ENCODE results near the gene GOPC. TPM values are rescaled to one million over a fixed set of nuclear protein-coding genes. Genes with fewer than 3 reads are reported as not detected.
A peak's percentile ranks its signal among the peaks of the same experiment; 100 is the strongest.
"Not testable (repeated sequence)": the region's sequence is repeated elsewhere in the genome, so short reads cannot be mapped to it uniquely, and the experiment has no call there.

Gene GOPC
- total RNA-seq = 23.6 and 24.3 TPM in 2 replicates

DNA sequence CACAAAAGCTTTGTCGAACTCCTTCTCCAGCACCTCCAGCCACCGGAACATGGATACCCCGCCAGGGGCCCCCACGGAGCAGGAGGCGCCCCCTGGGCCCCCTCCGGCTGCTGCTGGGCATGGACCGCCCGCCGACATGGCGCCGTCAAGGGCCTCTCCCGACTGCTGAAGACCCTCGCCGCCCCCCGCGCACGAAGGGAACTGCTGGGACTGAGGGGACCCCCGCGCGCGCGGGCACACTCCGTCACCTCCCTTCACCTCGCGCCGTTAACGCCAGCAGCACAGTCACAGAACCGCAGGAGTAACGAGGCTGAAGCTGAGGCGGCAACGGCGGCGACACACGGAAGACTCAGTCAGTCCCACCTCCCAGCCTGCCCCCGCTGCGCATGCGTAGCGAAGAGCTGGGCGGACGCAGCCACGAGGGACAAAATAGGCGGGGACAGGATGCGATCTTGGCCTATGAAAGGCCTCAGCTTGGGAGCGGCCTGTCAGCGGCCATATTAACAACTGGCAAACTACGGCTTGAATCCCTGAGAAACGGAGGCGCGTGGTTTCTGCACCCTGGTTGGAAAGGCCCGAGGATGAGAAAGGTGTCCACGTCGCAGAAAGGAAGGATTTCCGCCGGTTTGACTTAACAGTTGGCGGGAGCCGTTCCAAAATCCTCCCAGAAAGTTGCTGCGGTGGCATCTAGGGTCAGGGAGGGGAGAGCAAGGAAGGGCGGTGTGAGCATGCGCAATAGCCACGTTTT is at the start of gene GOPC:
Gene GOPC, minus strand, starts transcription at position 361 of the 748 bp plus-strand sequence. Its CDS starts 223 bp downstream, at position 138.
- peaks cover 44% of the 10 kb centered on the region for H3K4me1 Mint-ChIP-seq (ENCODE audit: low read depth)
- peaks cover 10% of the 10 kb centered on the region for H3K9me3 Mint-ChIP-seq
- peak within 1 kb of the TSS; percentile 99 for H3K4me3 Mint-ChIP-seq
- intact Hi-C loops (cut with micrococcal nuclease) = loop anchor here (1.0 to 10.0 kb wide), 9 partner anchors 54 to 1745 kb away; partner anchors contain the start of genes DCBLD1, KPNA5, MAN1A1 and NUS1
- H3K36me3 Mint-ChIP-seq (ENCODE audit: low read depth) = peaks cover 26% of the 10 kb centered on the region
- peak; percentile 94 for DNase-seq (ENCODE audit: low spot score)
- peak within 1 kb of the TSS; percentile 100 for H3K27ac Mint-ChIP-seq
- H3K27me3 Mint-ChIP-seq (ENCODE audit: insufficient read depth) = peaks cover 2% of the 10 kb centered on the region

DNA sequence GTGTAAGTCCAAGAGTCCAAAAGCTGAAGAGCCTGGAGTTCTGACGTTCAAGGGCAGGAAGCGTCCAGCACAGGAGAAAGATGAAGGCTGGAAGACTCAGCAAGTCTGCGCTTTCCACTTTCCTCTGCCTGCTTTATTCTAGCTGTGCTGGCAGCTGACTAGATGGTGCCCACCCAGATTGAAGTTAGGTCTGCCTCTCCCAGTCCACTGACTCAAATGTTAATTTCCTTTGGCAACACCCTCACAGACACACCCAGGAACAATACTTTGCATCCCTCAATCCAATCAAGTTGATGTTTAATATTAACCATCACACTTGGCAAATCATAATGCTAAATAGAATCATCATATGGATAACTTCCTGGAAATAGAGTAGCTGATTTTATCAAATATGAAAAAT is 49.7 kb upstream of the GOPC start:
- H3K27ac Mint-ChIP-seq; H3K9me3 Mint-ChIP-seq; H3K4me3 Mint-ChIP-seq; intact Hi-C loops (cut with micrococcal nuclease); H3K27me3 Mint-ChIP-seq (ENCODE audit: insufficient read depth); DNase-seq (ENCODE audit: low spot score); H3K4me1 Mint-ChIP-seq (ENCODE audit: low read depth); H3K36me3 Mint-ChIP-seq (ENCODE audit: low read depth): not testable (repeated sequence)

DNA sequence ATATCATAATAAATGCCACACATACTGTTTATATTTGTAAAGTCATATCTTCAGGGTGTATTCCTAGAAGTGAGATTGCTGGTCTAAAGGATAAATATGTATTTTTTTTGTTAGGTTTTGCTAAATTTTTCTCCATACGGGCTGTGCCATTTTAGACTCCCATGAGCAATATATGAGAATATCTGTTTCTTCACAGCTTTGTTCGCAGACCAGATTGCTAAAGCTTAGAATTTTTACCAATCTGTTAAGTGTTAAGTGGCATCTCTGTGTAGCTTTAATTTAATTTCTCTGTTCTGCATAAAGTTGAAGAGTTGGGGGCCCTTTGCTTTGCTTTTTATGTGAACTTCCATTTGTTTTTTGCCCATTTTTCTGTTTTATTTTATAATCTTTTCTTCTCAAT is 40.7 kb upstream of the GOPC start:
- Mint-ChIP-seq H3K4me3 (no peak overlapping the region), H3K9me3 (peaks cover 3% of the 10 kb centered on the region), H3K4me1 (ENCODE audit: low read depth) (no peaks in the 10 kb centered on the region), H3K27me3 (ENCODE audit: insufficient read depth) (no peaks in the 10 kb centered on the region), H3K27ac (no peak overlapping the region), H3K36me3 (ENCODE audit: low read depth) (no peaks in the 10 kb centered on the region)
- intact Hi-C loops (cut with micrococcal nuclease) = no loop called here
- DNase-seq (ENCODE audit: low spot score) = no peak

GRCh38 chr6:117637770-117638169 is 35.5 kb upstream of the GOPC start:
- Mint-ChIP-seq H3K9me3 (peaks cover 3% of the 10 kb centered on the region), H3K4me3 (no peak overlapping the region), H3K27me3 (ENCODE audit: insufficient read depth) (no peaks in the 10 kb centered on the region), H3K36me3 (ENCODE audit: low read depth) (no peaks in the 10 kb centered on the region), H3K27ac (no peak overlapping the region), H3K4me1 (ENCODE audit: low read depth) (no peaks in the 10 kb centered on the region)
- DNase-seq (ENCODE audit: low spot score) = no peak
- intact Hi-C loops (cut with micrococcal nuclease) = no loop called here

DNA sequence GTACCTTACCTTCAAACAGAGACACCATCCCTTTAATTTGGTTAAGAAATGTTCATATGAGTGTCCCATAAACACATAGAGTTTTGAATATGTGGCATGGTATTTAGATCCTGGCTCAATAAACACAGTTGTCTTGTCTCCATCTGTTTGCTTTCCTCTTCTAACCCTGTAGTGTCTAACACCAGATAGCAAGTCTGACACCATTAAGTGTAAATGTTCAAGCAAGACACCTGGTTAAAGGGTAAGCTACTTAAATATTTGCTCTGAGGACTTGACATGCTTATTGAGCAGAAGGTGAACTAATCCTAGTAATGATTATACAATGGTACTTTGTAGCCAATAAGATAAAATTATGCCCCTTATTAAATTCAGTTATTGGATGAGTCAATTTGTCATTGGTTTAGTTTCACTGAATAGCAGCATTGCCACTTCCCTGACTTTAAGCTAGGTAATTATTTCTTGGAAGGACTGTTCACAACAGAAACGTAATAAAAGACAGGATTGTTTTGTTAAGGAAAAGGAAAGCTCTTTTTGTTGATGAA is 26.9 kb upstream of the GOPC start:
- H3K4me3 Mint-ChIP-seq = no peak overlapping the region
- intact Hi-C loops (cut with micrococcal nuclease) = no loop called here
- H3K9me3 Mint-ChIP-seq = peaks cover 20% of the 10 kb centered on the region
- no peaks in the 10 kb centered on the region for H3K36me3 Mint-ChIP-seq (ENCODE audit: low read depth)
- H3K27me3 Mint-ChIP-seq (ENCODE audit: insufficient read depth) = peaks cover 3% of the 10 kb centered on the region
- no peaks in the 10 kb centered on the region for H3K4me1 Mint-ChIP-seq (ENCODE audit: low read depth)
- no peak for DNase-seq (ENCODE audit: low spot score)
- H3K27ac Mint-ChIP-seq = no peak overlapping the region

DNA sequence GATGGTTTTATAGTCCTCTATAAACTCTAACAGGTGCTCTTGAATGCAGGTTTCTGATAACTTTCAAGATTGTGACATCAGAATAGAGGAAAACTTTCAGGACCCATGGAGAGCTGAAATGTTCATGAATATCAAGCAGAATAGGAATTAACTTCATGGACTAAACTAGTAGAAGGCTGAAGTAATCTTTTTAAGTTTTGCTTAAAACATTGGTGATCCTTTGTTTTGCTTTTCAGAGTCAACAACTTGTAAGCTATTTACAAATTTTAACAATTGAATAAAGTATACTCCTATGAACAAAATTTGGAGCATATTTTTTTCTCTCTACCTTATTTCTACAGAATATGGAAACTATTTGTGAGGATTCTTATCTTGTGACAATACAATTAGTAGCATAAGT is 25.2 kb upstream of the GOPC start:
- Mint-ChIP-seq H3K27ac (no peak overlapping the region), H3K36me3 (ENCODE audit: low read depth) (no peaks in the 10 kb centered on the region), H3K27me3 (ENCODE audit: insufficient read depth) (peaks cover 3% of the 10 kb centered on the region), H3K4me1 (ENCODE audit: low read depth) (no peaks in the 10 kb centered on the region), H3K4me3 (no peak overlapping the region), H3K9me3 (peaks cover 29% of the 10 kb centered on the region)
- intact Hi-C loops (cut with micrococcal nuclease) = no loop called here
- DNase-seq (ENCODE audit: low spot score) = no peak

DNA sequence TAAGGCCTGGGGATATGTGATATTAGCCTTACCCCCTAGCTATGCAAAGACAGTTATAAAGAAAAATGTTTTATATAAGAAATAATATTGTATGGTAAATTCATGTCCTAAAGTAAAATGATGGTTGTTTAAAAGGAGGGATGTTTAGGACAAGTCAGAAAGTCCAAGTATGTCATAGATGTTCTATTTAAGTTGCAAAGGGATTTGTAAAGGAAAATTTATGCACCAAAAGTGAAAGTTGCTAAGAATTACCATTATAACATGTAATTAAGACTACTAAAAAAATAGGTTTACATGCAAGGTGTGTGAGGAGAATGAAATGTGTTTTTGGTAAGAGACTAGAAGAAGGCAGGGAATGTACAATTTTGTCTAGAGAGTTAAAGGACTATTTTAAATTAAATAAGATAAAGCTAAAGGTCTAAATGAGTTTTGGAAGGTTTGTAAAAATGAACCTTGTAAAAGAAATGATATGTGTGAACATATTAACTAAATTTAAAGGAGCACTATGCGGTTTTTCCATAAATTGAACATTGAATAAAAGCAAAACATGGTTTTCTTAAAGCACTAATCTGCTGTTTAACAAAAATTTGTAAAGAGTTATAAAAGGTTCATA is 22.7 kb upstream of the GOPC start:
- no peak overlapping the region for H3K27ac Mint-ChIP-seq
- H3K36me3 Mint-ChIP-seq (ENCODE audit: low read depth) = no peaks in the 10 kb centered on the region
- peaks cover 28% of the 10 kb centered on the region for H3K9me3 Mint-ChIP-seq
- H3K4me3 Mint-ChIP-seq = no peak overlapping the region
- no peaks in the 10 kb centered on the region for H3K4me1 Mint-ChIP-seq (ENCODE audit: low read depth)
- H3K27me3 Mint-ChIP-seq (ENCODE audit: insufficient read depth) = peaks cover 1% of the 10 kb centered on the region
- DNase-seq (ENCODE audit: low spot score) = no peak
- intact Hi-C loops (cut with micrococcal nuclease) = no loop called here

DNA sequence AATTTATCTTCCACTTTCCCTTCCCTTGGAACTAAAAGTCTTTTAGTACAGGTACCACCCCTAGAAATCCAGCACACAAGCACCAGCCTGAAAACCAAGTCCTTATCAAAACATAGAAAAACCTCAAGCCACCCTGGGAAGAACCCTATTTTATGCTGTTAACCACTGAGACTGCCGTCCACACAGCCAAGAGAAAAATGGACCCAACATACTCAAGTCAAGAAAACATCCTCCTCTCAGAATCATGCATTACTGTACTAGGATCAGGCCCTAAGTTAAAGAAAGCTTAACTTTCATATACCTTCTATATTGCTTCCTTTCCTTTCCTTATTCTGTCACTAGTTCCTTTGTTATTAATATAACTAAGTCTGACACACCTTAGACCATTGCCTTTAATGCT is 16.9 kb upstream of the GOPC start:
- H3K36me3 Mint-ChIP-seq (ENCODE audit: low read depth) = peaks cover 2% of the 10 kb centered on the region
- intact Hi-C loops (cut with micrococcal nuclease) = no loop called here
- H3K4me1 Mint-ChIP-seq (ENCODE audit: low read depth) = peaks cover 13% of the 10 kb centered on the region
- H3K27ac Mint-ChIP-seq = no peak overlapping the region
- no peak overlapping the region for H3K4me3 Mint-ChIP-seq
- no peak for DNase-seq (ENCODE audit: low spot score)
- peaks cover 31% of the 10 kb centered on the region for H3K9me3 Mint-ChIP-seq
- no peaks in the 10 kb centered on the region for H3K27me3 Mint-ChIP-seq (ENCODE audit: insufficient read depth)

DNA sequence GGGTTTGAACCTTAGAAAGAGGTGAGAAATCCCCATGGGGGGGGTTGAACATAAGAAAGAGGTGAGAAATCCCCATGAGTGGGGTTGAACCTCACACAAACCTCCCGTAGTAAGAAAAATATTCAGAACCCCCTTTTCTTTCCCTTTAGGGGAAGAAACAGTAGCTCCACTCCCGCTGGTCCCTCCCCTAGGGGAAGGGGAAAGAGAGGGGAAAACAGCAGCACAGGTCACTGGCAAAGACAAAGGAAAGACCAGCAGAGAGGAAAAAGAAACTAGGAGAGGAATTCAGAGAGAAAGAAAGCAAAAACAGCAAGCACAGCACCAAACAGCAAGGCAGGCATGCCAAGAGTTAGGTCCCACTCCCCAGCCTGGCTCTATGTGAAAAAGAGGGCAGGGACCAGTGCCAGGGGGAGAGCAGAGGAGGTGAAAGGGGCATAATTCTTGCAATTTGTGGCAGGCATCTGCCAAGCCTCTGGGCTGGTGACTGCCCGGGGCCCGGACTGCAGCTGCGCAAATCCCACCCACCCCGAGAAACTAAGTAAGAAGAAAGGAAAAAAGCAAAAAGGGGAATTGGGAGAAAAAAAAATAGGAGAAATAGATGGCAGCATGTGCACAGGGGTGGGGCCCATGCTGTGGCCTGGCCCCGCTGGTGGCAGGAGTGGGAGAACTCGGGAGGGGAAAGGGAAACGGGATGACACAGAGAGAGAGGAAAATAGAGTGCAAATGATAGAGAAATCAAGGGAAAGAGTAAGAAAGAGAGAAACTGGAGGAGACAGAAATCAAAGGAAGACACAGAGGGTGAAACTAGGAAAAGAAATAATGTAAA is 15.1 kb upstream of the GOPC start:
- peak overlapping the region; percentile 61 for H3K27ac Mint-ChIP-seq
- peaks cover 2% of the 10 kb centered on the region for H3K36me3 Mint-ChIP-seq (ENCODE audit: low read depth)
- no peak overlapping the region for H3K4me3 Mint-ChIP-seq
- H3K27me3 Mint-ChIP-seq (ENCODE audit: insufficient read depth) = peaks cover 2% of the 10 kb centered on the region
- peaks cover 22% of the 10 kb centered on the region for H3K9me3 Mint-ChIP-seq
- H3K4me1 Mint-ChIP-seq (ENCODE audit: low read depth) = peaks cover 20% of the 10 kb centered on the region
- no peak for DNase-seq (ENCODE audit: low spot score)
- intact Hi-C loops (cut with micrococcal nuclease) = no loop called here

DNA sequence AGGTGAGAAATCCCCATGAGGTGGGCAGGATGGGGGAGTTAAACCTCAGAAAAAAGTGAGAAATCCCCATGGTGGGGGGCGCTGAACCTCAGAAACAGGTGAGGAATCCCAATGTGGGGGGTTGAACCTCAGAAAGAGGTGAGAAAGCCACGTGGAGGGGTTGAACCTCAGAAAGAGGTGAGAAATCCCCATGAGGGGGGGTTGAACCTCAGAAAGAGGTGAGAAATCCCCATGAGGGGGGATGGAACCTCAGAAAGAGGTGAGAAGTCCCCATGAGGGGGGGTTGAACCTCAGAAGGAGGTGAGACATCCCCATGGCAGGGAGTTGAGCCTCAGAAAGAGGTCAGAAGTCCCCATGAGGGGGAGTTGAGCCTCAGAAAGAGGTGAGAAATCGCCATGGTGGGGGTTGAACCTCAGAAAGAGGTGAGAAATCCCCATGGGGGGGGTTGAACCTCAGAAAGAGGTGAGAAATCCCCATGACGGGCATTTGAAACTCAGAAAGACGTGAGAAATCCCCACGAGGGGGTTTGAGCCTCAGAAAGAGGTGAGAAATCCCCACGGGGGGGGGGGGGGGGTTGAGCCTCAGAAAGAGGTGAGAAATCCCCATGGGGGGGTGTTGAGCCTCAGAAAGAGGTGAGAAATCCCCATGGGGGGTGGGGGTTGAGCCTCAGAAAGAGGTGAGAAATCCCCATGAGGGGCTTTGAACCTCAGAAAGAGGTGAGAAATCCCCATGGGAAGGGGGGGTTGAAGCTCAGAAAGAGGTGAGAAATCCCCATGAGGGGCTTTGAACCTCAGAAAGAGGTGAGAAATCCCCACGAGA is 14.3 kb upstream of the GOPC start:
- no peak for DNase-seq (ENCODE audit: low spot score)
- no peak overlapping the region for H3K4me3 Mint-ChIP-seq
- peak overlapping the region; percentile 40 for H3K27ac Mint-ChIP-seq
- H3K9me3 Mint-ChIP-seq = peaks cover 22% of the 10 kb centered on the region
- H3K4me1 Mint-ChIP-seq (ENCODE audit: low read depth) = peaks cover 20% of the 10 kb centered on the region
- intact Hi-C loops (cut with micrococcal nuclease) = no loop called here
- H3K36me3 Mint-ChIP-seq (ENCODE audit: low read depth) = peaks cover 2% of the 10 kb centered on the region
- peaks cover 3% of the 10 kb centered on the region for H3K27me3 Mint-ChIP-seq (ENCODE audit: insufficient read depth)

DNA sequence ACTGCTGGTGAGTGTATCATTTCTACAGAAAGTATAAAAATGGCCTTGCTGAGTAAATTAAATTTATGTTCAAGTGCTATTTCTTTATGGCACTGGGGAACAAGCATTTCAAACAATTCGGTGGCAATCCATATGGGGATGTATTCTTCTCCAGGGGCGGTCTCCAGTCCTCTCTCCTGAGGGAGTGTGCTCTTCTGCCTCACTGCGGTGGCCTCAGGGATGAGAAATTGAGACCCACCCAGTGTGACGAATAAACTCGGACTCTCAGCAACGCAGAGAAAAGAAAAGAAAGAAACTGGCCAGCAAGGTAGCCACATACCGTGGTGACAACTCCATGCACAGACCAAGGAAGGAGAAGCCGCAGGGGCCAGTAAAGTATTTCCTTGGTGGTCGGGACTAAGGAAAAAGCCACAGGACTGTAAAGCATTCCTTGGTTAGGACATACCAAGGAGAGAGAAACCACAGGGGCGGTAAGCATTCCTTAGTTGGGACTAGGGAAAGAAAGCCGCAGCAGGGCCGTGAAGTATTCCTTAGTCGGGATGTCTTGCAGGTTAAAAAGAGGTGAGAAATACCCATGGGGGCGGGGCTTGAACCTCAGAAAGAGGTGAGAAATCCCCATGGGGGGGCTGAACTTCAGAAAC is 13.6 kb upstream of the GOPC start:
- Mint-ChIP-seq H3K36me3 (ENCODE audit: low read depth) (peaks cover 2% of the 10 kb centered on the region), H3K4me3 (no peak overlapping the region), H3K27me3 (ENCODE audit: insufficient read depth) (peaks cover 3% of the 10 kb centered on the region), H3K9me3 (peaks cover 22% of the 10 kb centered on the region), H3K27ac (peak overlapping the region; percentile 40), H3K4me1 (ENCODE audit: low read depth) (peaks cover 20% of the 10 kb centered on the region)
- intact Hi-C loops (cut with micrococcal nuclease) = no loop called here
- no peak for DNase-seq (ENCODE audit: low spot score)
